A673 (cell line): ENCODE measurements around the gene HLA-DRB1. TPM values are rescaled to one million over a fixed set of nuclear protein-coding genes. Genes with fewer than 3 reads are reported as not detected.

ENCODE experiments used
- BruUV-seq: library from RNA; stranded (reverse); fragments of 400-500 nt; replicated peaks from 2 replicates; lab custom pipeline; 2021; lab: Mats Ljungman, UMichigan
- CTCF ChIA-PET: fragments of 300-600 bp; sonication (Branson Sonifier 250); formaldehyde crosslinking; loops from one replicate; lab custom pipeline; 2022; ENCODE audit warnings: antibody characterized with exemption; lab: Charles Lee
- POLR2A ChIA-PET: fragments of 300-600 bp; sonication (Branson Sonifier 250); formaldehyde crosslinking; loops from one replicate; lab custom pipeline; 2022; ENCODE audit warnings: antibody characterized with exemption; ENCODE audit not compliant: low non-redundant PET; lab: Charles Lee
- DNase-seq: peaks from one replicate; pipeline ENCODE4 v3.0.0-alpha.2; 2015; ENCODE audit warnings: low spot score
- H3K27ac ChIP-seq: fragments of 200-600 bp; sonication (generic); 2 replicates; pipeline ENCODE4 v1.5.1; 2016; ENCODE audit warnings: mixed run types, low read depth, mild to moderate bottlenecking, mixed read lengths, antibody characterized with exemption, low read length; ENCODE audit not compliant: poor library complexity, severe bottlenecking
- H3K27me3 ChIP-seq: fragments of 200-600 bp; sonication (generic); replicated peaks from 2 replicates; pipeline ENCODE4 v1.6.1; 2017; ENCODE audit warnings: mixed run types, low read depth, mild to moderate bottlenecking, mixed read lengths, antibody characterized with exemption, low read length; ENCODE audit not compliant: insufficient read depth, poor library complexity
- H3K36me3 ChIP-seq: fragments of 200-600 bp; sonication (generic); 2 replicates; pipeline ENCODE4 v1.6.1; 2016; ENCODE audit warnings: mixed run types, mild to moderate bottlenecking, mixed read lengths, antibody characterized with exemption, low read length; ENCODE audit not compliant: insufficient read depth, poor library complexity, severe bottlenecking
- H3K4me1 ChIP-seq: fragments of 200-600 bp; sonication (generic); 2 replicates; pipeline ENCODE4 v1.6.1; 2017; ENCODE audit warnings: mixed run types, mild to moderate bottlenecking, mixed read lengths, antibody characterized with exemption, low read length; ENCODE audit not compliant: insufficient read depth, poor library complexity, severe bottlenecking
- H3K4me3 ChIP-seq: fragments of 200-600 bp; sonication (generic); 2 replicates; pipeline ENCODE4 v1.5.1; 2016; ENCODE audit warnings: low read depth, mixed run types, mild to moderate bottlenecking, mixed read lengths, low read length; ENCODE audit not compliant: poor library complexity, severe bottlenecking
- H3K9me3 ChIP-seq: fragments of 200-600 bp; sonication (generic); 2 replicates; pipeline ENCODE4 v1.6.1; 2016; ENCODE audit warnings: mixed run types, low read depth, mild to moderate bottlenecking, mixed read lengths, antibody characterized with exemption, low read length; ENCODE audit not compliant: poor library complexity, severe bottlenecking
- CTCF ChIP-seq: fragments of 300-800, 200-600 bp; sonication (generic); conservative IDR thresholded peaks from 2 replicates; pipeline ENCODE4 v1.5.1; 2017; ENCODE audit warnings: low read depth, mild to moderate bottlenecking, antibody characterized with exemption, low read length, moderate library complexity, mixed read lengths
- EZH2 ChIP-seq: fragments of 200-600 bp; sonication (generic); IDR thresholded peaks from 2 replicates; pipeline ENCODE4 v1.6.1; 2017; ENCODE audit warnings: borderline replicate concordance, low read depth, mild to moderate bottlenecking, mixed read lengths, antibody characterized with exemption, low read length; ENCODE audit not compliant: poor library complexity, severe bottlenecking
- intact Hi-C: fragments of 100-400 bp; cut with micrococcal nuclease; formaldehyde crosslinking; loops from one replicate; pipeline ENCODE4 v1.10.0; 2022; ENCODE audit not compliant: unreplicated experiment
- total RNA-seq: library from RNA; stranded (reverse); gene quantifications from 2 replicates; pipeline ENCODE4 v1.2.3, GENCODE V29; 2021

The HLA-DRB1 gene
- total RNA-seq, 1 experiment from 2014 or later, result not detected

- Histone ChIP-seq H3K27me3 (no peaks in the 10 kb centered on the region), H3K4me1 (no peaks in the 10 kb centered on the region), H3K36me3 (no peaks in the 10 kb centered on the region), H3K27ac (no peak overlapping the region), H3K9me3 (no peaks in the 10 kb centered on the region), H3K4me3 (no peak overlapping the region)
- intact Hi-C loops, result loop anchor here (5.0 kb wide), 1 partner anchor 166 kb away; no protein-coding TSS in a partner anchor
- ChIA-PET CTCF (interaction anchor here (0.6 to 1.5 kb wide), 4 partner anchors 61 to 615 kb away, joined by 6 to 12 read pairs (median 8); no protein-coding TSS in a partner anchor), POLR2A (no interaction called here)
- DNase-seq, result no peak
- TF ChIP-seq CTCF (no peak), EZH2 (no peak)
- BruUV-seq, result no TSS peak
Measured at GRCh38 chr6:32621372-32621771, 31.7 kb upstream of the HLA-DRB1 start.

- Histone ChIP-seq H3K27me3 (no peaks in the 10 kb centered on the region), H3K36me3 (no peaks in the 10 kb centered on the region), H3K9me3 (no peaks in the 10 kb centered on the region), H3K4me3 (no peak overlapping the region), H3K4me1 (no peaks in the 10 kb centered on the region), H3K27ac (no peak overlapping the region)
- ChIA-PET POLR2A (no interaction called here), CTCF (no interaction called here)
- TF ChIP-seq EZH2 (no peak), CTCF (no peak)
- no peak for DNase-seq
- intact Hi-C loops, result no loop called here
- no TSS peak for BruUV-seq
Measured at GRCh38 chr6:32617751-32618150, 28.1 kb upstream of the HLA-DRB1 start.

GRCh38 chr6:32615885-32616532 is 26.4 kb upstream of the HLA-DRB1 start:
- DNase-seq, result no peak
- CTCF ChIA-PET, result no interaction called here
- TF ChIP-seq EZH2 (no peak), CTCF (no peak)
- intact Hi-C loops, result no loop called here
- Histone ChIP-seq H3K36me3 (no peaks in the 10 kb centered on the region), H3K4me3 (no peak overlapping the region), H3K9me3 (no peaks in the 10 kb centered on the region), H3K27ac (no peak overlapping the region), H3K4me1 (no peaks in the 10 kb centered on the region), H3K27me3 (no peaks in the 10 kb centered on the region)
- POLR2A ChIA-PET, result no interaction called here
- BruUV-seq, result no TSS peak
